H1 (cell line): ENCODE results near the gene SLC30A7. TPM values are rescaled to one million over a fixed set of nuclear protein-coding genes. Genes with fewer than 3 reads are reported as not detected.

Experiments used
- CTCF ChIA-PET: fragments of 300-600 bp; sonication (Branson Sonifier 250); formaldehyde crosslinking; loops from one replicate; lab custom pipeline; 2021; ENCODE audit not compliant: partially characterized antibody; lab: Charles Lee
- POLR2A ChIA-PET: fragments of 300-600 bp; sonication (Branson Sonifier 250); formaldehyde crosslinking; loops from one replicate; lab custom pipeline; 2021; ENCODE audit warnings: inconsistent platforms; ENCODE audit not compliant: partially characterized antibody; lab: Charles Lee
- DNase-seq, 2 experiments: peaks; one replicate each; pipeline versions ENCODE4 v3.0.0 to v3.0.0-alpha.2; 2010 to 2022; ENCODE audit warnings: low spot score in 2 of 2, low read depth in 1 of 2, mixed read lengths in 1 of 2
- FAIRE-seq: peaks from 2 replicates; lab custom pipeline; 2011; peaks lifted over from hg19 to GRCh38; lab: Jason Lieb, UNC
- H2AFZ ChIP-seq: 2 replicates; pipeline ENCODE4 v1.8.1; 2012; ENCODE audit warnings: low read length, inconsistent platforms
- H2AK5ac ChIP-seq: 2 replicates; pipeline ENCODE4 v1.6.1; 2013; ENCODE audit warnings: low read depth, low read length
- H2BK120ac ChIP-seq: replicated peaks from 2 replicates; pipeline ENCODE3; 2013; ENCODE audit warnings: low read depth, low read length, inconsistent platforms
- H2BK12ac ChIP-seq: 2 replicates; pipeline ENCODE4 v1.6.1; 2013; ENCODE audit warnings: low read depth, low read length
- H2BK15ac ChIP-seq: 2 replicates; pipeline ENCODE4 v1.6.1; 2013; ENCODE audit warnings: low read length
- H2BK20ac ChIP-seq: 2 replicates; pipeline ENCODE4 v1.6.1; 2013; ENCODE audit warnings: low read length
- H2BK5ac ChIP-seq: 2 replicates; pipeline ENCODE4 v1.6.1; 2013; ENCODE audit warnings: low read depth, low read length
- H3K14ac ChIP-seq: 2 replicates; pipeline ENCODE4 v1.6.1; 2013; ENCODE audit warnings: inconsistent platforms; ENCODE audit not compliant: insufficient read length
- H3K18ac ChIP-seq: 2 replicates; pipeline ENCODE4 v1.6.1; 2013; ENCODE audit warnings: low read length; ENCODE audit errors: extremely low read depth
- H3K23ac ChIP-seq: 2 replicates; pipeline ENCODE4 v1.6.1; 2013; ENCODE audit warnings: inconsistent platforms; ENCODE audit not compliant: insufficient read length
- H3K23me2 ChIP-seq: 2 replicates; pipeline ENCODE4 v1.6.1; 2013; ENCODE audit warnings: low read depth, low read length
- H3K27ac ChIP-seq: 2 replicates; pipeline ENCODE4 v1.6.1; 2011; ENCODE audit warnings: low read depth, low read length, inconsistent platforms
- H3K27me3 ChIP-seq, 4 experiments: replicated peaks in 1 of 4; 1 replicate in 1 of 4; 2 replicates in 3 of 4; pipeline versions ENCODE4 v1.6.1 to v1.8.1; 2011 to 2013; ENCODE audit warnings: low read length in 3 of 4, mild to moderate bottlenecking in 3 of 4, inconsistent platforms in 2 of 4, mixed read lengths in 2 of 4, moderate library complexity in 1 of 4; ENCODE audit not compliant: control insufficient read depth in 3 of 4, insufficient read depth in 3 of 4; ENCODE audit errors: extremely low read depth in 1 of 4
- H3K36me3 ChIP-seq, 4 experiments: 2 replicates each; pipeline versions ENCODE4 v1.6.1 to v1.8.1; 2011 to 2013; ENCODE audit warnings: mild to moderate bottlenecking in 4 of 4, low read length in 3 of 4, moderate library complexity in 2 of 4, control low read depth in 1 of 4, inconsistent platforms in 1 of 4; ENCODE audit not compliant: insufficient read depth in 4 of 4, control insufficient read depth in 2 of 4
- H3K4ac ChIP-seq: replicated peaks from 2 replicates; pipeline ENCODE3; 2013; ENCODE audit warnings: low read length, low read depth, mixed read lengths, inconsistent platforms; ENCODE audit not compliant: insufficient read length
- H3K4me1 ChIP-seq, 4 experiments: replicated peaks in 1 of 4; 1 replicate in 1 of 4; 2 replicates in 3 of 4; pipeline versions ENCODE4 v1.6.1 to v1.8.1; 2011 to 2013; ENCODE audit warnings: low read length in 3 of 4, inconsistent platforms in 2 of 4, mixed read lengths in 1 of 4; ENCODE audit not compliant: insufficient read depth in 4 of 4, control insufficient read depth in 3 of 4
- H3K4me2 ChIP-seq, 2 experiments: 2 replicates each; pipeline versions ENCODE4 v1.6.1 to v1.8.1; 2011 to 2013; ENCODE audit warnings: low read depth in 2 of 2, low read length in 2 of 2, control low read depth in 1 of 2, inconsistent platforms in 1 of 2, mild to moderate bottlenecking in 1 of 2; ENCODE audit not compliant: insufficient read depth in 1 of 2
- H3K4me3 ChIP-seq, 4 experiments: fragments of 200-600, 300-600 bp in 1 of 4; sonication (generic), shearing (Covaris generic), sonication (Bioruptor Twin) in 1 of 4; 2 replicates each; pipeline versions ENCODE4 v1.5.1 to v1.8.1; 2011 to 2016; ENCODE audit warnings: low read length in 4 of 4, low read depth in 3 of 4, control low read depth in 2 of 4, inconsistent platforms in 2 of 4, mild to moderate bottlenecking in 2 of 4, mixed read lengths in 1 of 4, moderate library complexity in 1 of 4; ENCODE audit not compliant: insufficient read depth in 2 of 4; ENCODE audit errors: extremely low read depth in 1 of 4
- H3K56ac ChIP-seq: replicated peaks from 2 replicates; pipeline ENCODE3; 2013; ENCODE audit warnings: low read depth, mild to moderate bottlenecking, mixed read lengths, low read length, inconsistent platforms; ENCODE audit not compliant: insufficient read length
- H3K79me1 ChIP-seq: 2 replicates; pipeline ENCODE4 v1.6.1; 2013; ENCODE audit warnings: low read depth, low read length, control low read depth
- H3K79me2 ChIP-seq, 2 experiments: 2 replicates each; pipeline versions ENCODE4 v1.6.1 to v1.8.1; 2012 to 2013; ENCODE audit warnings: low read length in 2 of 2, mild to moderate bottlenecking in 2 of 2, inconsistent platforms in 1 of 2; ENCODE audit not compliant: insufficient read depth in 2 of 2, control insufficient read depth in 1 of 2
- H3K9ac ChIP-seq, 4 experiments: replicated peaks in 1 of 4; 1 replicate in 1 of 4; 2 replicates in 3 of 4; pipeline versions ENCODE4 v1.6.1 to v1.8.1; 2011 to 2013; ENCODE audit warnings: low read depth in 3 of 4, low read length in 3 of 4, control low read depth in 2 of 4, mild to moderate bottlenecking in 2 of 4, moderate library complexity in 2 of 4, inconsistent platforms in 1 of 4; ENCODE audit errors: extremely low read depth in 1 of 4
- H3K9me3 ChIP-seq, 2 experiments: 2 replicates each; pipeline versions ENCODE4 v1.6.1 to v1.8.1; 2012 to 2013; ENCODE audit warnings: mild to moderate bottlenecking in 2 of 2, moderate library complexity in 2 of 2, control low read depth in 1 of 2, inconsistent platforms in 1 of 2, low read depth in 1 of 2, low read length in 1 of 2, mixed read lengths in 1 of 2; ENCODE audit not compliant: insufficient read depth in 2 of 2
- H4K20me1 ChIP-seq, 2 experiments: replicated peaks in 1 of 2; 2 replicates each; pipeline versions ENCODE3 to v1.8.1; 2011 to 2013; ENCODE audit warnings: inconsistent platforms in 2 of 2, low read length in 2 of 2, mild to moderate bottlenecking in 1 of 2; ENCODE audit not compliant: insufficient read depth in 2 of 2, control insufficient read depth in 1 of 2
- H4K5ac ChIP-seq: 2 replicates; pipeline ENCODE4 v1.6.1; 2013; ENCODE audit warnings: low read length, low read depth, mixed read lengths, inconsistent platforms; ENCODE audit not compliant: insufficient read length
- H4K8ac ChIP-seq: 2 replicates; pipeline ENCODE4 v1.8.0; 2013; ENCODE audit warnings: mild to moderate bottlenecking, moderate library complexity, low read length, inconsistent platforms; ENCODE audit not compliant: insufficient read depth; ENCODE audit errors: extremely low read depth
- H4K91ac ChIP-seq: replicated peaks from 2 replicates; pipeline ENCODE3; 2013; ENCODE audit warnings: low read length, mixed read lengths, inconsistent platforms; ENCODE audit not compliant: insufficient read length
- KDM1A ChIP-seq: fragments of 200-600, 300-600 bp; sonication (generic); IDR thresholded peaks from 2 replicates; pipeline ENCODE4 v1.7.1; 2016; ENCODE audit warnings: mild to moderate bottlenecking, low read length, borderline replicate concordance
- MAFK ChIP-seq: IDR thresholded peaks from 2 replicates; pipeline ENCODE4 v1.6.1; 2012; ENCODE audit warnings: low read depth, mild to moderate bottlenecking, improper control_type of control experiment, low read length
- NANOG ChIP-seq: IDR thresholded peaks from 2 replicates; pipeline ENCODE4 v1.6.1; 2011; ENCODE audit warnings: low read length, low read depth, mild to moderate bottlenecking, inconsistent platforms; ENCODE audit not compliant: insufficient read depth, poor library complexity, severe bottlenecking
- PHF8 ChIP-seq: fragments of 200-600 bp; sonication (generic); conservative IDR thresholded peaks from 2 replicates; pipeline ENCODE4 v1.7.1; 2012; ENCODE audit warnings: low read depth, mild to moderate bottlenecking, inconsistent platforms, low read length, moderate library complexity
- POLR2A ChIP-seq, 2 experiments: IDR thresholded peaks; 1 replicate in 1 of 2; 2 replicates in 1 of 2; pipeline ENCODE4 v1.6.1; 2011; ENCODE audit warnings: low read depth in 2 of 2, low read length in 2 of 2, mild to moderate bottlenecking in 2 of 2; ENCODE audit errors: control extremely low read depth in 1 of 2
- POLR2AphosphoS5 ChIP-seq: IDR thresholded peaks from 2 replicates; pipeline ENCODE4 v1.6.1; 2011; ENCODE audit warnings: low read depth, low read length
- RFX5 ChIP-seq: IDR thresholded peaks from 2 replicates; pipeline ENCODE4 v1.6.1; 2011; ENCODE audit warnings: low read depth, low read length, improper control_type of control experiment, borderline replicate concordance
- RNF2 ChIP-seq: fragments of 200-900, 300-1000 bp; sonication (generic); IDR thresholded peaks from 2 replicates; pipeline ENCODE4 v1.7.1; 2016; ENCODE audit warnings: borderline replicate concordance, low read depth, mild to moderate bottlenecking, antibody characterized with exemption, low read length; ENCODE audit not compliant: poor library complexity, severe bottlenecking; ENCODE audit errors: missing control alignments
- TBP ChIP-seq: IDR thresholded peaks from 2 replicates; pipeline ENCODE4 v1.6.1; 2011; ENCODE audit warnings: low read depth, low read length, improper control_type of control experiment
- TCF12 ChIP-seq: IDR thresholded peaks from 2 replicates; pipeline ENCODE4 v1.6.1; 2011; ENCODE audit warnings: low read depth, mild to moderate bottlenecking, low read length
- YY1 ChIP-seq: IDR thresholded peaks from 2 replicates; pipeline ENCODE4 v1.6.1; 2011; ENCODE audit warnings: low read depth, mild to moderate bottlenecking, low read length
- WGBS, 2 experiments: shearing (Covaris generic) in 1 of 2; methylation state at CpG; one replicate each; pipeline versions ENCODE4 v1.1.6 to v1.1.7; 2013 to 2015; ENCODE audit warnings: low lambda C conversion rate in 2 of 2, mixed read lengths in 2 of 2, inconsistent platforms in 1 of 2, low coverage in 1 of 2, missing lambda C conversion rate in 1 of 2; ENCODE audit not compliant: insufficient replicate concordance in 2 of 2, insufficient coverage in 1 of 2, insufficient read length in 1 of 2; ENCODE audit errors: extremely low coverage in 1 of 2, missing lambda C conversion rate in 1 of 2; 5-methylcytosine and 5-hydroxymethylcytosine counted together
- polyA plus RNA-seq, 7 experiments: library from polyadenylated mRNA; depleted of rRNA in 3 of 7; stranded (reverse) in 5 of 7; unstranded in 2 of 7; fragments of >200 nt in 5 of 7; fragments of 200-250 nt in 2 of 7; gene quantifications; 1 replicate in 5 of 7; 2 replicates in 1 of 7; 4 replicates in 1 of 7; pipeline versions ENCODE4 v1.2.1 to v1.2.3, GENCODE V29; 2011 to 2013; ENCODE audit warnings: missing spikeins in 2 of 7, mixed read lengths in 2 of 7
- total RNA-seq: library from RNA; stranded (reverse); fragmentation: NEBNext Ultra II Directional; extraction: Animal tissue kit (Norgen Biotek cat#: 25700); gene quantifications from 2 replicates; pipeline ENCODE4 v1.2.1, GENCODE V29; 2021

SLC30A7 gene
- total and polyA plus RNA-seq, 2 of the 8 experiments (the other 6 are each of a cell fraction or from before 2014, with no cell fraction given) = 5.5 to 22.1 TPM

- WGBS, 2 experiments = 93% methylated on average over 9 of the region's 9 CpGs; no CpG with 5 or more reads in 1 of the 2 experiments
- TF ChIP-seq MAFK (no peak), RNF2 (no peak), TBP (no peak), KDM1A (no peak), NANOG (no peak), POLR2AphosphoS5 (no peak), POLR2A (IDR thresholded peaks at IDR 0.05; ENCODE audit: control extremely low read depth in 1 of 2, low read depth in 2 of 2, low read length in 2 of 2) (no peak), YY1 (no peak), RFX5 (no peak), TCF12 (no peak), PHF8 (no peak)
Measured at GRCh38 chr1:100941580-100942216, 45.8 kb downstream of the SLC30A7 start.

More at GRCh38 chr1:100941580-100942216, 45.8 kb downstream of the SLC30A7 start:
- no peak overlapping the region for H2BK120ac ChIP-seq
- H3K4me2 ChIP-seq = no peak overlapping the region
- H3K23ac ChIP-seq = no peak overlapping the region
- H2AK5ac ChIP-seq = no peak overlapping the region
- no peak overlapping the region for H3K4me3 ChIP-seq
- no peak overlapping the region for H3K27ac ChIP-seq
- no peak for DNase-seq
- no peak overlapping the region for H2BK20ac ChIP-seq
- no peak overlapping the region for H2AFZ ChIP-seq
- H3K18ac ChIP-seq = no peak overlapping the region
- CTCF ChIA-PET = interaction anchor here (0.8 kb wide), 1 partner anchor 49 kb away, joined by 3 read pairs; no protein-coding TSS in a partner anchor
- H2BK15ac ChIP-seq = no peak overlapping the region
- H3K9ac ChIP-seq = no peak overlapping the region
- no peak overlapping the region for H3K14ac ChIP-seq
- POLR2A ChIA-PET = interaction anchor here (1.0 to 1.8 kb wide), 2 partner anchors 12 to 17 kb away, joined by 3 read pairs; no protein-coding TSS in a partner anchor
- H2BK12ac ChIP-seq = no peak overlapping the region
- FAIRE-seq = no peak
- H3K4ac ChIP-seq = no peak overlapping the region
- no peaks in the 10 kb centered on the region; a peak in 1 of 4 replicates for H3K79me2 ChIP-seq
- no peaks in the 10 kb centered on the region for H3K79me1 ChIP-seq
- no peaks in the 10 kb centered on the region for H4K20me1 ChIP-seq
- no peak overlapping the region for H3K56ac ChIP-seq
- no peak overlapping the region for H4K91ac ChIP-seq
- H3K4me1 ChIP-seq = no peaks in the 10 kb centered on the region
- H4K5ac ChIP-seq = no peak overlapping the region
- no peak overlapping the region for H4K8ac ChIP-seq
- no peaks in the 10 kb centered on the region for H3K27me3 ChIP-seq
- H3K9me3 ChIP-seq = no peaks in the 10 kb centered on the region
- no peaks in the 10 kb centered on the region; the same call in 1 of the 2 replicates for H3K23me2 ChIP-seq
- peaks cover 0 to 19% (median 3%) of the 10 kb centered on the region in 4 experiments; a peak in 2 of 8 replicates for H3K36me3 ChIP-seq
- H2BK5ac ChIP-seq = no peak overlapping the region
